H1 (cell line): Measurements from ENCODE around the gene HSF4. TPM values are rescaled to one million over a fixed set of nuclear protein-coding genes. Genes with fewer than 3 reads are reported as not detected.

Experiments
- FOSL1 ChIP-seq: IDR thresholded peaks from 2 replicates; pipeline ENCODE4 v1.6.1; 2011; ENCODE audit warnings: mild to moderate bottlenecking, low read depth, low read length, moderate library complexity; ENCODE audit not compliant: insufficient read depth
- GABPA ChIP-seq: IDR thresholded peaks from 2 replicates; pipeline ENCODE4 v1.6.1; 2011; ENCODE audit warnings: mild to moderate bottlenecking, low read length, moderate library complexity, borderline replicate concordance; ENCODE audit not compliant: insufficient read depth
- PHF8 ChIP-seq: fragments of 200-600 bp; sonication (generic); conservative IDR thresholded peaks from 2 replicates; pipeline ENCODE4 v1.7.1; 2012; ENCODE audit warnings: low read depth, mild to moderate bottlenecking, inconsistent platforms, low read length, moderate library complexity
- POLR2AphosphoS5 ChIP-seq: IDR thresholded peaks from 2 replicates; pipeline ENCODE4 v1.6.1; 2011; ENCODE audit warnings: low read depth, low read length
- RNF2 ChIP-seq: fragments of 200-900, 300-1000 bp; sonication (generic); IDR thresholded peaks from 2 replicates; pipeline ENCODE4 v1.7.1; 2016; ENCODE audit warnings: borderline replicate concordance, low read depth, mild to moderate bottlenecking, antibody characterized with exemption, low read length; ENCODE audit not compliant: poor library complexity, severe bottlenecking; ENCODE audit errors: missing control alignments
- polyA plus RNA-seq, 7 experiments: library from polyadenylated mRNA; depleted of rRNA in 3 of 7; stranded (reverse) in 5 of 7; unstranded in 2 of 7; fragments of >200 nt in 5 of 7; fragments of 200-250 nt in 2 of 7; gene quantifications; 1 replicate in 5 of 7; 2 replicates in 1 of 7; 4 replicates in 1 of 7; pipeline versions ENCODE4 v1.2.1 to v1.2.3, GENCODE V29; 2011 to 2013; ENCODE audit warnings: missing spikeins in 2 of 7, mixed read lengths in 2 of 7
- total RNA-seq: library from RNA; stranded (reverse); fragmentation: NEBNext Ultra II Directional; extraction: Animal tissue kit (Norgen Biotek cat#: 25700); gene quantifications from 2 replicates; pipeline ENCODE4 v1.2.1, GENCODE V29; 2021

The HSF4 gene
- total and polyA plus RNA-seq, 2 of the 8 experiments (the other 6 are each of a cell fraction or from before 2014, with no cell fraction given), result 0.14 TPM; not detected in 1

- TF ChIP-seq GABPA (no peak), POLR2AphosphoS5 (no peak), FOSL1 (no peak), PHF8 (no peak), RNF2 (no peak)
- TF ChIP-seq, all 59 proteins: peak for 2
These were observed 42.9 kb downstream of the HSF4 start (continued) for GRCh38 chr16:67207249-67208091.
